Panc1 (cell line): Measurements from ENCODE around the gene SHISA8.

Experiments used
- CTCF ChIP-seq: fragments of 450-650 bp; IDR thresholded peaks from 2 replicates; pipeline ENCODE4 v1.5.1; 2017; ENCODE audit warnings: mild to moderate bottlenecking
- REST ChIP-seq, 2 experiments: IDR thresholded peaks; 2 replicates each; pipeline ENCODE4 v1.6.1; 2011 to 2012; ENCODE audit warnings: low read depth in 2 of 2, control low read depth in 1 of 2, low read length in 1 of 2, mild to moderate bottlenecking in 1 of 2, moderate library complexity in 1 of 2; ENCODE audit not compliant: insufficient read depth in 1 of 2

- TF ChIP-seq CTCF (no peak), REST (IDR thresholded peaks at IDR 0.05; ENCODE audit: insufficient read depth in 1 of 2, low read depth in 2 of 2, low read length in 1 of 2) (no peak)
These were observed 46.3 kb downstream of the SHISA8 start for GRCh38 chr22:41868556-41868955.
